HepG2 (cell line): ENCODE measurements around the gene CA9. TPM values are rescaled to one million over a fixed set of nuclear protein-coding genes. Genes with fewer than 3 reads are reported as not detected.

Experiments
- E2F1 ChIP-seq: sonication (generic); formaldehyde crosslinking; IDR thresholded peaks from 2 replicates; pipeline ENCODE4 v1.5.0; 2020; ENCODE audit warnings: missing genetic modification reagents
- GABPB1 ChIP-seq: IDR thresholded peaks from 2 replicates; pipeline ENCODE4 v1.6.1; 2016; ENCODE audit warnings: mild to moderate bottlenecking, missing genetic modification reagents, moderate library complexity, missing compliant biosample characterization
- HNRNPH1 ChIP-seq: fragments of 200-400 bp; formaldehyde crosslinking; optimal IDR thresholded peaks from 2 replicates; pipeline ENCODE3; 2017; ENCODE audit warnings: mild to moderate bottlenecking, low read depth, low read length
- IKZF5 ChIP-seq: IDR thresholded peaks from 2 replicates; pipeline ENCODE4 v1.6.1; 2018; ENCODE audit warnings: missing genetic modification reagents, mild to moderate bottlenecking, missing compliant biosample characterization
- KLF9 ChIP-seq: IDR thresholded peaks from 2 replicates; pipeline ENCODE4 v1.6.1; 2016; ENCODE audit warnings: low read depth
- KMT2A ChIP-seq: sonication (generic); formaldehyde crosslinking; IDR thresholded peaks from 2 replicates; pipeline ENCODE4 v1.4.0; 2020; ENCODE audit warnings: missing genetic modification reagents
- PTBP1 ChIP-seq: fragments of 200-400 bp; formaldehyde crosslinking; IDR thresholded peaks from 2 replicates; pipeline ENCODE4 v1.6.1; 2018; ENCODE audit warnings: low read length, low read depth; ENCODE audit not compliant: poor library complexity, severe bottlenecking
- SMC3 ChIP-seq: IDR thresholded peaks from 2 replicates; pipeline ENCODE4 v1.6.1; 2011; ENCODE audit warnings: low read length, improper control_type of control experiment
- ZBTB2 ChIP-seq: sonication (generic); formaldehyde crosslinking; IDR thresholded peaks from 2 replicates; pipeline ENCODE4 v1.8.0; 2022; ENCODE audit warnings: low read depth, missing genetic modification reagents
- ZNF205 ChIP-seq: IDR thresholded peaks from 2 replicates; pipeline ENCODE4 v1.6.1; 2018; ENCODE audit warnings: missing biosample characterization, missing genetic modification reagents
- ZNF33A ChIP-seq: sonication (generic); formaldehyde crosslinking; IDR thresholded peaks from 2 replicates; pipeline ENCODE4 v1.5.1; 2020; ENCODE audit warnings: missing genetic modification reagents, mild to moderate bottlenecking, moderate library complexity, borderline replicate concordance
- ZNF572 ChIP-seq: sonication (generic); formaldehyde crosslinking; IDR thresholded peaks from 2 replicates; pipeline ENCODE4 v1.5.1; 2020; ENCODE audit warnings: mild to moderate bottlenecking, missing genetic modification reagents
- ZNF790 ChIP-seq: sonication (generic); formaldehyde crosslinking; IDR thresholded peaks from 2 replicates; pipeline ENCODE4 v1.8.0; 2022; ENCODE audit warnings: missing genetic modification reagents, mild to moderate bottlenecking, borderline replicate concordance
- polyA plus RNA-seq, 8 experiments: library from polyadenylated mRNA; depleted of rRNA in 3 of 8; stranded (reverse) in 7 of 8; unstranded in 1 of 8; fragments of >200 nt; fragmentation: Illumina TruSeq in 4 of 8; extraction: Trizol in 4 of 8; gene quantifications; 2 replicates each; pipeline versions ENCODE4 v1.2.1 to v1.2.3, GENCODE V29; 2011 to 2016; ENCODE audit warnings: low read depth in 4 of 8, missing spikeins in 1 of 8, mixed read lengths in 1 of 8; ENCODE audit not compliant: insufficient read depth in 1 of 8
- total RNA-seq, 5 experiments: library from RNA; depleted of rRNA; stranded (reverse); fragments of >200 nt; fragmentation: Illumina TruSeq; extraction: Trizol; gene quantifications; 2 replicates each; pipeline ENCODE4 v1.2.3, GENCODE V29; 2016; ENCODE audit warnings: low read depth in 1 of 5

Gene CA9
- total and polyA plus RNA-seq, 2 of the 13 experiments (the other 11 are each of a cell fraction or from before 2014, with no cell fraction given) = 0.13 to 152 TPM

- TF ChIP-seq IKZF5 (CRISPR knock-in tag) (0 out of 2 replicates have a peak, but pooled peaks have one; percentile 28), ZNF790 (CRISPR knock-in tag) (no peak), ZNF205 (CRISPR knock-in tag) (no peak), KLF9 (CRISPR knock-in tag) (no peak), HNRNPH1 (no peak), ZNF572 (CRISPR knock-in tag) (no peak), ZBTB2 (CRISPR knock-in tag) (no peak), E2F1 (no peak), SMC3 (no peak), GABPB1 (no peak), KMT2A (no peak), ZNF33A (CRISPR knock-in tag) (no peak), PTBP1 (no peak)
These were observed 21.5 kb upstream of the CA9 start (continued) for GRCh38 chr9:35651956-35652828.
